Forelimb muscle (tissue), 1 donor: ENCODE measurements around the gene USP31. TPM values are rescaled to one million over a fixed set of nuclear protein-coding genes. Genes with fewer than 3 reads are reported as not detected.

Experiments
- DNase-seq: peaks from one replicate; pipeline ENCODE4 v3.0.0-alpha.2; 2013; ENCODE audit warnings: low read depth
- polyA plus RNA-seq: library from polyadenylated mRNA; unstranded; fragments of 120-200 nt; gene quantifications from one replicate; pipeline ENCODE4 v1.2.1, GENCODE V29; 2013; ENCODE audit not compliant: insufficient read length

The USP31 gene
- polyA plus RNA-seq, result 6.1 TPM

GRCh38 chr16:23149267-23149992, at the start of gene USP31:
Gene USP31 (minus strand): TSS chr16:23149452. CDS start chr16:23149270, 182 bp downstream.
- DNase-seq, result peak; percentile 84

DNA sequence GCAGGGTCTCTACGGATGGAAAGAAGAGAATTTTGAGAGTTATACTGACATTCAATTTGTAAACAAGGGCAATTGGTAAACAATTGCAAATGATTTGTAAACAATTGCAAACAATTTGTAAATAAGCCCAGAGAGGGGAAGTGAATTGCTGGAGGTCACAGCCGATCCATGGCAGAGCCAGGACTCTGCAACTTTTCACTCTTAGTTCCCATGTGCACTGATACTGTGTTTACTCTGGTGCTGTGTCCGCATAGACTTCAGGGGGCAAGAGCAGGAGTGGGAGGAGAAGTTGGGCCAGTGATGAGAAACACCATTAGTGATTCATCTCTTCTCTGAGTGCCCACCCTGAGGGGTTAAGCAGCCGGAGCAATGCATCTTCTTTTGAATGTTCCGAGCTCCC, 47.3 kb upstream of the USP31 start:
- DNase-seq, result no peak

DNA sequence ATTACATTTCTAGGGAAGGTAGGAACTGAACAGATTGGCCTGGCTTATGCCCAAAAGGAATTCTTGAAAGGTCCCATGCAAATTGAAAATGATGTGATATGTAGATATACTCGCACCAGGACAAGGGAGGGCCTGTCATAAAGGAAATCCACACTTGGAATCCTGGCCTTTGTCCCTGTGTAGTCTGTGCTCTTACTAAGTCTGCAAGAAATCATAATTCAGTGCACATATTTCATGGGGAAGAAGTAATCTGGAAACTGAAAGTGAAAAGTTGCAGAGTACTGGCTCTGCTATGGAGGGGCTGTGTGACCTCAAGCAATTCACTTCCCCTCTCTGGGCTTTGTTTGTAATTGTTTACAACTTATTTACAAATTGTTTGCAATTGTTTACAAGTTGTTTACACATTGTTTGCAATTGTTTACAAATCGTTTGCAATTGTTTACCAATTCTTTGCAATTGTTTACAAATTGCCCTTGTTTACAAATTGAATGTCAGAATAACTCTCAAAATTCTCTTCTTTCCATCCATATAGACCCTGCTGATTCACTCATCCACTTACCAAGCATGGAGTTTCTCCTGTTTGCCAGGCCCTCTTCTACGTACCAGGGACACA, 46.2 kb upstream of the USP31 start:
- no peak for DNase-seq

GRCh38 chr16:23194497-23195221, 45.4 kb upstream of the USP31 start:
- DNase-seq, result no peak

GRCh38 chr16:23188911-23189310, 39.7 kb upstream of the USP31 start:
- no peak for DNase-seq

DNA sequence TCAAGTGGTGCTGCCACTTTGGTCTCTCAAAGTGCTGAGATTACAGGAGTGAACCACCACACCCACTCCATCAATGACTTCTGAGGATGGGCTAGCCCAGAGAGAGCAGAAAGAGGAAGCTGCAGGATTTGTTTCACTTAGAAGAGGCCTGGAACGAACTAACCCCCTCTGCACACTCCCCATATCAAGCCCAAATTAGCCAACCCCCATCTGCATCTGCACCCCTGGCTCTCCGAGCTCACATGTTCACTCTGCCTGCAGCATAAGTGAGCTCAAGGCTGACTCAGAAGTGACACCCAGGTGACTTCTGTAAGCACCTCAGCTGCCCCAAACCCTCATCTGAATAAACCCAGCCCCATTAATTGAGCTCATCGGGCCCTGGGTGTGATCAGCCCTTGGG, 38.1 kb upstream of the USP31 start:
- DNase-seq, result no peak

- no peak for DNase-seq
These were observed 36.9 kb upstream of the USP31 start for GRCh38 chr16:23186171-23186570.

DNA sequence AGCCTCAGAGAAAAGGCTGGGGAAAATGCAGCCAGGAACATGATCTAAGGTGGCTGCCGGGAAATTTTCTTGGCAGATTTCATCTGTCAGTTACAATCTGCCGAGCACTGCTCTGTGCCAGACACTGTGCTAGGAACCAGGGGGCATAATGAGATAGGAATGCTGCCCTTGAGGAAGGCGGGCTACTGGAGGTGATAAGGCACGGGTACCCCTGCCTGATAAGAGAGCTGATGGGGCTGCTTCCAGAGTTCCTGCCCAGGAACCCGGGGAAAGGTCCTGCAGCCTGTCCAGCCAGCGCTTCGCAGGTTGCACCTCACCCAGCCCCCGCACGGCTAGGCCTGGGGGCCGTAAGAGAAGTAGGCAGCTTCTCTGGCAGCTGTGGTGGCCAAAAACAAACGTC, 36.4 kb upstream of the USP31 start:
- no peak for DNase-seq

GRCh38 chr16:23183543-23183862, 34.3 kb upstream of the USP31 start:
- DNase-seq, result no peak

- no peak for DNase-seq
These were observed 33.7 kb upstream of the USP31 start, which contains the start of gene SCNN1G for GRCh38 chr16:23182679-23183542. Gene SCNN1G (plus strand): TSS chr16:23182745. CDS start chr16:23186272, 3,527 bp downstream.

DNA sequence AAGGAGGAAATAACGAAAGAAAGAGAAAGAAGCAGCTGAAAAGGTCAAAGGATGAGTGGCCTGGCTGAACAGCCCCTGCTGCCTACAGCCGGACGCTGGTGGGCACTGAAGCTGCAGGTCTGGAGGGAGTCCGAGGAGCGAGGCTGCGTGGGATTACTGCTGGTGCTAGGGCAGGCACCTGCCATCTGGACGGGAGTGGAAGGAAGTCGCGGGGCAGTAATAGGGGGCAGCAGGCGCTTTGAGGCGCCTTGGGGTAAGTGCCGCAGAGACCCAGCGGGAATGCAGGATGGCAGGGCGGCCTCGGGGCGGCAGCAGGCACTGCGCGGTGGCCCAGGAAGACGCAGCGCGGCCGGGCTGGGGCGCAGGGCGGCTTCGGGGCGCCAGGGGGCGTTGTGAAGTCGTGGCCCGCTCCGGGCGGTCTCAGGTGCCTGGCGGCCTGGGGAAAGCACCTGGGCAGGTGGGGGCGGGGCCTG, 33.0 kb upstream of the USP31 start:
- no peak for DNase-seq

DNA sequence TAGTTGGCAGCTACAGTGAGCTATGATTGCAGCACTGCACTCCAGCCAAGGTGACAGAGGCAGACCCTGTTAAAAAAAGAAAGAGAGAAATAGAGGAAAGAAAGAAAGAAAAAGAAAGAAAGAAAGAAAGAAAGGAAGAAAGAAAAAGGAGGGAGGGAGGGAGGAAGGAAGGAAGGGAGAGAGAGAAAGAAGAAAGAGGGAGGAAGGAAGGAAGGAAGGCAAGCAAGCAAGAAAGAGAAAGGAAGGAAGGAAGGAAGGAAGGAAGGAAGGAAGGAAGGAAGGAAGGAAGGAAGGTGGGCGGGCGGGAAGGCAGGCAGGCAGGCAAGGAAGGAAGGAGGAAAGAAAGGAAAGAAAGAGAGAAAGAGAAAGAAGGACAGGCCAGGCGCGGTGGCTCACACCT, 32.3 kb upstream of the USP31 start:
- no peak for DNase-seq

DNA sequence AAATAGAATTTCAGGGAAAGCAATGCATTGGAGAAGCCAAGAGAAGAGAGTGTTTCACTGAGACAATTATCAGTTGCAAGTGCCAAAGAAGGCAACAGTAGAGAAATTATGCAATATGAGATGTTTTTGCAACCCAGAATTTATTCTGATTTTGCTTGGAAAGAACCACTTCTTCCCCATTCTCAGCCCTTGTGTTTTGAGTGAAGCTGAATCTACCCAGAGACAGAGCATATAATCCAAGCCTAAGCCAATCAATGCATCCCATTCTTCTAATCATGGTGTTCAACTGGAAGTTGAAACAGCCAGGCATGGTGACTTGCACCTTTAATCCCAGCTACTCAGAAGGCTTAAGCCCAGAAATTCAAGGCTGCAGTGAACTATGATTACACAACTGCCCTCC, 26.4 kb upstream of the USP31 start:
- no peak for DNase-seq

DNA sequence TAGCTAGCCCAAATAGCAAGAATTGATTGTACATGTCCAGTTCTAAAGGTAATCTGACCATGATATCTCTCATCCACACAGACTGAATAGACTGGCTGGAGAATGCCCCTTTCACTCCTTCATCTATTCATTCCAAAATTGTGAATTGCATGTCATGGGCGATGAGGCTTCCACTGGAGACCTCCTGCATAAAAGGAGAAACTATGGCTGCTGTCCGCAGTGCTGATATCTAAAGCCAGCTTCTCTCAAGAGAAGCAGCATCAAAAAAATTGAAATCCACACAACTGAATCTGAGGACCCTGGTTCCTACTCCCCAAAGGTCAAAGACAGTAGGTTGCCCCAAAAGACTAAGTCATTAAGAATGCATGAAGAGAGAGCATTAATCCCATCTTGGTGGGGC, 25.4 kb upstream of the USP31 start:
- no peak for DNase-seq

DNA sequence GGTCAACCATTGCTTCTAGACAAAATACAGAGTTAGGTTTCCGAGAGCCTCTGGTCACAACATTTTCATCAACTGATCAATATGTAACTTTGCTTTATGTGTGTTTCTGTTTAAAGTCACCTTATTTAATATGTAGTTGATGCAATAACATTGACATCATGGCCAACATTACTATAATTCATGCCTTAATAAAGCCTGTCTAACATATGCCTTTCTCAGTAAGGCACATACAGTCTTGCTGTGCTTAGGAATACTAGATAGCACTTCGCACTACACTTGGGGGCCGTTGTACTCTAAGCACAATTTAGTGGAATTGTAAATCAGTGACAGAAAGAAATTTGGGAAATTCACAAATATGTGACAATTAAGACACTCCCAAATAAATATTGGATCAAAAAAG, 23.7 kb upstream of the USP31 start:
- no peak for DNase-seq

- DNase-seq, result no peak
These were observed 23.3 kb upstream of the USP31 start for GRCh38 chr16:23172583-23172982.

GRCh38 chr16:23164736-23165135, 15.5 kb upstream of the USP31 start:
- DNase-seq, result no peak

- DNase-seq, result no peak
These were observed 14.7 kb upstream of the USP31 start for GRCh38 chr16:23163921-23164320.

DNA sequence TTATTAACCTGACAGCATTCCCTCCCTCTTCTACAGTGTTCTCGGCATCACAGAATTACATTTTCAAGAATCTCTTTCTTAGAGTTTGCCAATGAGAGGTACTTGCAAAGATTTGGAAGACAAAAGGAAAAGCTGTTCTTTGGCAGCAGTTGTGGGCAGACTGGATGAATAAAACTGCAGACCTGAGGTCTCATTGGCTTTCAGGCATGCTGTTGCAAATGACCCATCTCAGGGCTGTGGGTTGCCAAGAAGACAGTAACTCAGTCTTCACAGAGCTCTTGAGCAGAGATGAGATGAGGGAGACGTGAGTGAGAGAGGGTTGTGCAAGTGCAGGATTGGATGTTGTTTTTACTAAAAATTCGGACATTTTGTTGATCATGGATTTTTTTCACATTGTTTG, 11.3 kb upstream of the USP31 start:
- DNase-seq, result no peak

DNA sequence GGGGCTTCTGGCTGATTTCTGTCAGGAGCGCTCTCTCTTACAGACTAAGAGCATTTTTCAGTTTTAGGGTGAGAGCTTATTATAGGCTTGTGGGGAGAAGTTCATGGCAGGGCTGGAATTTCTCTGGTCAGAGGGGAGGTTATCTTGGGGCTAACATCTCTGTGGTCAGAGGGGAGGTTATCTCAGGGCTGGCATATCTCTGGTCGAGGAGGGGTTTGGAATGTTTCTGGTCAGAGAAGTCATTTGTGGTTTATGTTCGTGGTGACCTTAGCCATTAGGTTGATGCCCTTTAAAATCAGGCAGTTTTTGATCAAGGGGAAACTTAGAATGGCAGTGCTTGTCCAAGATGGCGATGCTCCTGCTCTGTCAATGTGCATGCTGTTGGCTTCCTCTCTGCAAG, 10.8 kb upstream of the USP31 start:
- DNase-seq, result no peak

GRCh38 chr16:23158114-23158513, 8.9 kb upstream of the USP31 start:
- DNase-seq, result no peak

- DNase-seq, result no peak
These were observed 7.8 kb upstream of the USP31 start for GRCh38 chr16:23156946-23157460.
